PC-9 (cell line): Measurements from ENCODE around the gene AMH.

ENCODE experiments used
- EZH2 ChIP-seq: fragments of 200-600 bp; sonication (generic); IDR thresholded peaks from 2 replicates; pipeline ENCODE4 v1.8.0; 2017; ENCODE audit warnings: antibody characterized with exemption, low read depth
- TF ChIP-seq, protein P1 (sequence below): fragments of 200-600 bp; sonication (generic); conservative IDR thresholded peaks from 2 replicates; pipeline ENCODE4 v1.6.1; 2017; ENCODE audit warnings: mixed run types, antibody characterized with exemption, mild to moderate bottlenecking, moderate library complexity

- TF ChIP-seq, protein P1, sequence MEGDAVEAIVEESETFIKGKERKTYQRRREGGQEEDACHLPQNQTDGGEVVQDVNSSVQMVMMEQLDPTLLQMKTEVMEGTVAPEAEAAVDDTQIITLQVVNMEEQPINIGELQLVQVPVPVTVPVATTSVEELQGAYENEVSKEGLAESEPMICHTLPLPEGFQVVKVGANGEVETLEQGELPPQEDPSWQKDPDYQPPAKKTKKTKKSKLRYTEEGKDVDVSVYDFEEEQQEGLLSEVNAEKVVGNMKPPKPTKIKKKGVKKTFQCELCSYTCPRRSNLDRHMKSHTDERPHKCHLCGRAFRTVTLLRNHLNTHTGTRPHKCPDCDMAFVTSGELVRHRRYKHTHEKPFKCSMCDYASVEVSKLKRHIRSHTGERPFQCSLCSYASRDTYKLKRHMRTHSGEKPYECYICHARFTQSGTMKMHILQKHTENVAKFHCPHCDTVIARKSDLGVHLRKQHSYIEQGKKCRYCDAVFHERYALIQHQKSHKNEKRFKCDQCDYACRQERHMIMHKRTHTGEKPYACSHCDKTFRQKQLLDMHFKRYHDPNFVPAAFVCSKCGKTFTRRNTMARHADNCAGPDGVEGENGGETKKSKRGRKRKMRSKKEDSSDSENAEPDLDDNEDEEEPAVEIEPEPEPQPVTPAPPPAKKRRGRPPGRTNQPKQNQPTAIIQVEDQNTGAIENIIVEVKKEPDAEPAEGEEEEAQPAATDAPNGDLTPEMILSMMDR, result no peak
- no peak for TF ChIP-seq EZH2
Observed at GRCh38 chr19:2290441-2291184, 41.5 kb downstream of the AMH start.
